ENCODE results near the gene GRAMD1A.

- TF ChIP-seq POLR2A (IDR thresholded peaks at IDR 0.05; ENCODE audit: control extremely low read depth in 1 of 2, low read depth in 2 of 2, low read length in 2 of 2) (no peak), POLR2AphosphoS5 (IDR thresholded peaks at IDR 0.05; ENCODE audit: low read depth, low read length) (no peak), SP1 (IDR thresholded peaks at IDR 0.05; ENCODE audit: low read depth, low read length) (no peak), RFX5 (IDR thresholded peaks at IDR 0.05; ENCODE audit: borderline replicate concordance, low read depth, low read length) (no peak), TAF1 (IDR thresholded peaks at IDR 0.05; ENCODE audit: low read depth, low read length) (no peak), HDAC2 (IDR thresholded peaks at IDR 0.05; ENCODE audit: borderline replicate concordance in 1 of 2, low read depth in 2 of 2, low read length in 2 of 2) (no peak), KDM4A (IDR thresholded peaks at IDR 0.05; ENCODE audit: low read depth, low read length, severe bottlenecking) (no peak), EZH2 (IDR thresholded peaks at IDR 0.05; ENCODE audit: low read depth, low read length, severe bottlenecking) (no peak), HDAC6 (IDR thresholded peaks at IDR 0.05; ENCODE audit: low read depth, low read length) (no peak), ASH2L (IDR thresholded peaks at IDR 0.05; ENCODE audit: low read length) (no peak), PHF8 (conservative IDR thresholded peaks at IDR 0.05; ENCODE audit: low read depth, low read length) (no peak), MAFK (IDR thresholded peaks at IDR 0.05; ENCODE audit: low read depth, low read length) (no peak), CREB1 (IDR thresholded peaks at IDR 0.05) (no peak)
- TF ChIP-seq, protein P1, sequence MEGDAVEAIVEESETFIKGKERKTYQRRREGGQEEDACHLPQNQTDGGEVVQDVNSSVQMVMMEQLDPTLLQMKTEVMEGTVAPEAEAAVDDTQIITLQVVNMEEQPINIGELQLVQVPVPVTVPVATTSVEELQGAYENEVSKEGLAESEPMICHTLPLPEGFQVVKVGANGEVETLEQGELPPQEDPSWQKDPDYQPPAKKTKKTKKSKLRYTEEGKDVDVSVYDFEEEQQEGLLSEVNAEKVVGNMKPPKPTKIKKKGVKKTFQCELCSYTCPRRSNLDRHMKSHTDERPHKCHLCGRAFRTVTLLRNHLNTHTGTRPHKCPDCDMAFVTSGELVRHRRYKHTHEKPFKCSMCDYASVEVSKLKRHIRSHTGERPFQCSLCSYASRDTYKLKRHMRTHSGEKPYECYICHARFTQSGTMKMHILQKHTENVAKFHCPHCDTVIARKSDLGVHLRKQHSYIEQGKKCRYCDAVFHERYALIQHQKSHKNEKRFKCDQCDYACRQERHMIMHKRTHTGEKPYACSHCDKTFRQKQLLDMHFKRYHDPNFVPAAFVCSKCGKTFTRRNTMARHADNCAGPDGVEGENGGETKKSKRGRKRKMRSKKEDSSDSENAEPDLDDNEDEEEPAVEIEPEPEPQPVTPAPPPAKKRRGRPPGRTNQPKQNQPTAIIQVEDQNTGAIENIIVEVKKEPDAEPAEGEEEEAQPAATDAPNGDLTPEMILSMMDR (IDR thresholded peaks at IDR 0.05; ENCODE audit: control extremely low read depth in 1 of 3, insufficient read depth in 1 of 3, low read depth in 1 of 3, low read length in 3 of 3): no peak
Measured at GRCh38 chr19:35008891-35009341, 8.8 kb downstream of the GRAMD1A start.

All from H1 (cell line).